ENCODE measurements around the gene DPAGT1. TPM values are rescaled to one million over a fixed set of nuclear protein-coding genes. Genes with fewer than 3 reads are reported as not detected.

The DPAGT1 gene
- total RNA-seq, 1 donor from 2014 or later, result 38.4 TPM

GRCh38 chr11:119051440-119052162 is 50.1 kb downstream of the DPAGT1 start:
- no peak overlapping the region for H3K4me3 ChIP-seq
- intact Hi-C loops (cut with DNase I), result no loop called here
- H3K36me3 ChIP-seq, result peaks cover 88% of the 10 kb centered on the region
- no peaks in the 10 kb centered on the region for H3K27me3 ChIP-seq
- peaks cover 12% of the 10 kb centered on the region for H3K4me1 ChIP-seq
- no peak for ATAC-seq
- DNase-seq, result no peak
- no peak overlapping the region for H3K27ac ChIP-seq
- H3K9me3 ChIP-seq, result no peaks in the 10 kb centered on the region
- no peak for TF ChIP-seq CTCF (IDR thresholded peaks at IDR 0.05)

GRCh38 chr11:119049081-119049480 is 52.6 kb downstream of the DPAGT1 start:
- H3K9me3 ChIP-seq, result no peaks in the 10 kb centered on the region
- no peak overlapping the region for H3K27ac ChIP-seq
- no peak for ATAC-seq
- H3K36me3 ChIP-seq, result peaks cover 94% of the 10 kb centered on the region
- H3K4me3 ChIP-seq, result no peak overlapping the region
- no peaks in the 10 kb centered on the region for H3K4me1 ChIP-seq
- intact Hi-C loops (cut with DNase I), result no loop called here
- TF ChIP-seq CTCF (IDR thresholded peaks at IDR 0.05), result no peak
- no peak for DNase-seq
- no peaks in the 10 kb centered on the region for H3K27me3 ChIP-seq

DNA sequence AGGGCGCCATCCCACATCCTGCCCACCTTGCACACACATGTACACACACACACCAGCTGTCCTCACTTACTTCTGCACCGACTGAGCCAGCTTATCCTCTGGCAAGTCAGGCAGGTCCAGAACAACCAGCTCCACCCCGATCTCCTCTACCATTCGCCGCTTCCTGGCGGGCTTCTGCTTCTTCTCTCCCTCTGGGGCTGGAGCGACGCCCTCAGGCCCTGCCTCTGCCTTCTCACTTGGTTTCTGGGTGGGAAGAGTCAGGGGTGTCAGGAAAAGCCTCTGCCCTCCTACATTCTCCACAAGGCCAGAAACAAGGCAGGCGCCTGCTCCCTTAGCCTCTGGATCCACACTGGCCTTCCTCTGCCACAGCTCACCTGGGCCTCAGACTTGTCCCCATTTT is 53.0 kb downstream of the DPAGT1 start:
- DNase-seq (no peak), ATAC-seq (no peak)
- no peak overlapping the region for H3K4me3 ChIP-seq
- no peaks in the 10 kb centered on the region for H3K4me1 ChIP-seq
- no peaks in the 10 kb centered on the region for H3K9me3 ChIP-seq
- H3K27me3 ChIP-seq, result no peaks in the 10 kb centered on the region
- H3K36me3 ChIP-seq, result peaks cover 89% of the 10 kb centered on the region
- TF ChIP-seq CTCF (IDR thresholded peaks at IDR 0.05), result no peak
- H3K27ac ChIP-seq, result no peak overlapping the region
- intact Hi-C loops (cut with DNase I), result no loop called here

GRCh38 chr11:119047205-119047604 is 54.4 kb downstream of the DPAGT1 start:
- no peak for DNase-seq
- ATAC-seq, result no peak
- intact Hi-C loops (cut with DNase I), result no loop called here
- Histone ChIP-seq H3K36me3 (peaks cover 75% of the 10 kb centered on the region), H3K9me3 (no peaks in the 10 kb centered on the region), H3K27ac (no peak overlapping the region), H3K27me3 (no peaks in the 10 kb centered on the region), H3K4me3 (no peak overlapping the region), H3K4me1 (no peaks in the 10 kb centered on the region)
- TF ChIP-seq CTCF (IDR thresholded peaks at IDR 0.05), result no peak

Other genes with a start within 250 kb of the DPAGT1 start
- gene CXCR5, start 218.0 kb downstream of the DPAGT1 start, total RNA-seq, result not detected
- gene BCL9L, start 175.9 kb downstream of the DPAGT1 start, total RNA-seq, result 62.5 TPM
- gene UPK2, start 145.6 kb downstream of the DPAGT1 start, total RNA-seq, result not detected
- gene FOXR1, start 130.1 kb downstream of the DPAGT1 start, total RNA-seq, result not detected
- gene CENATAC, start 103.7 kb downstream of the DPAGT1 start, total RNA-seq, result 59.4 TPM
- gene RPS25, start 83.5 kb downstream of the DPAGT1 start, total RNA-seq, result 850 TPM
- gene TRAPPC4, start 83.1 kb downstream of the DPAGT1 start, total RNA-seq, result 44.6 TPM
- gene SLC37A4, start 71.0 kb downstream of the DPAGT1 start, total RNA-seq, result 19.3 TPM
- 142 TPM for gene HYOU1, start 44.6 kb downstream of the DPAGT1 start, total RNA-seq
- 41.5 TPM for gene VPS11, start 34.0 kb downstream of the DPAGT1 start, total RNA-seq
- gene HMBS, start 17.0 kb downstream of the DPAGT1 start, total RNA-seq, result 19.5 TPM
- 20.3 TPM for gene C2CD2L, start 5.5 kb upstream of the DPAGT1 start, total RNA-seq
- 25.2 TPM for gene HINFP, start 19.7 kb upstream of the DPAGT1 start, total RNA-seq
- gene ABCG4, start 47.2 kb upstream of the DPAGT1 start, total RNA-seq, result 0.14 TPM
- gene NLRX1, start 66.9 kb upstream of the DPAGT1 start, total RNA-seq, result 17.7 TPM
- 0.81 TPM for gene NHERF4, start 83.6 kb upstream of the DPAGT1 start, total RNA-seq
- gene CBL, start 104.5 kb upstream of the DPAGT1 start, total RNA-seq, result 30.0 TPM
- 134 TPM for gene MCAM, start 215.3 kb upstream of the DPAGT1 start, total RNA-seq
- 23.2 TPM for gene RNF26, start 232.7 kb upstream of the DPAGT1 start, total RNA-seq
- 47.6 TPM for gene C1QTNF5, start 239.0 kb upstream of the DPAGT1 start, total RNA-seq
- not detected for gene MFRP, start 244.9 kb upstream of the DPAGT1 start, total RNA-seq

Measured in upper lobe of right lung (tissue), 1 donor.